ENCODE measurements around the gene OGG1. TPM values are rescaled to one million over a fixed set of nuclear protein-coding genes. Genes with fewer than 3 reads are reported as not detected.
"Not testable (repeated sequence)": the region's sequence is repeated elsewhere in the genome, so short reads cannot be mapped to it uniquely, and the experiment has no call there.

The OGG1 gene
- polyA plus RNA-seq, 3 donors from 2014 or later = 30.3 to 57.3 (median 44.4) TPM

DNA sequence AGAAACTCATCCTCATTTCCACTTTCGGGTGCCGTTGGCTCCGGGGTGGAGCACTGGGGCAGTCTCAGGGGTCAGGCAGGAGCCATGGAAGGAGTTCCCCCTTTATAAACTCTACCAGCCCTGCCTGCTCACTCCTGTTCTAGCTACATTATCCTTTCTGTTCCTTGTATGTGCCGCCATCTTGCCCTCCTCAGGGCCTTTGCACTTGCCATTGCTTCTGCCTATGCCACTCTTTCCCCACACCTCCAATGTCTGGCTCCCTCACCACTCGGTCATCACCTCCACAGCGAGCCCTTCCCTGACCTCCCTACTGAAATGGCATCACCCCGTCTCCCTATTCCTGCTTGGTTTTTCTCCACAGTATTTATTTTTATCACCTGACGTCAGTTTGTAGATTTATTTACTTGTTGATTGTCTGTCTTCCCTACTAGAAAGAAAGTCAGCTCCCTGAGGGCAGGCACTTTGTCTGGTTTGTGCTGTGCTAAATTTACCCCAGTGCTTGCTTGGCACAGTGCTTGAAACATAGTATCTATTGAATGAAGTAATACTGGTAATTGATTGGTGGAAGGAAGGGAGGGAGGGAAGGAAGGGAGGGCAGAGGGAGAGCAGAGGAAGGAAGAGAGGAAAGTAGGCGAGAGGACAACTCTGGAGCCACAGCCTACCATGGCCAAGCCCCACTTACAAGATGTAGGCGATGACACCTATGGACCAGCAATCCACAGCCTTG lies 11.2 kb downstream of the OGG1 start:
- peaks cover 13 to 36% (median 18%) of the 10 kb centered on the region in 3 donors for H3K36me3 Mint-ChIP-seq
- peak overlapping the region in 3 of 6 donors; percentile 1 to 51 (median 43) for H3K27ac Mint-ChIP-seq
- H3K4me3 Mint-ChIP-seq = no peak overlapping the region

DNA sequence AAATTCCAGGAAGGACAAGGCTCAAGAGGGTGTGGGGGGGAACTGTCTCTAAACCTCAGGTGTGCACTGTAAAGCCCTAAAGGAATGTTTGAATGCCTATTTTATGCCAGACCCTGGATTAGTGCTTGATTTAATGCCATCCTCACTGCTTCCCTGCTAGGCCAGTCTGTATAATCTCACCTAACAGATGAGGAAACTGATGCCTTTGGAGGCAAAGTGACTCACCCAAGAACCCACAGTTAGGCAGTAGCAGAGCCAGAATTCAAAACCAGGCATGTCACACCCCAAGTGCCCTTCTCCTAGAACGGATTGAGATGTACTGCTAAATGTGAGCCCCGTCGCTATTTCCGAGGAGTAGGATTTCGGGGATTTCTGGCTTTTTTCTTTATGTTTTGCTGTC lies 12.2 kb downstream of the OGG1 start:
- DNase-seq = no peak
- peaks cover 4 to 10% of the 10 kb centered on the region in 2 donors for H3K4me1 Mint-ChIP-seq

More for the DNA sequence above, 11.2 kb downstream of the OGG1 start:
- Mint-ChIP-seq H3K4me1 (peaks cover 0 to 6% of the 10 kb centered on the region in 2 donors), H3K27me3 (ENCODE audit: low read depth in 3 of 3) (peaks cover 0 to 2% (median 0%) of the 10 kb centered on the region in 3 donors), H3K9me3 (no peaks in the 10 kb centered on the region)
- no peak for DNase-seq

DNA sequence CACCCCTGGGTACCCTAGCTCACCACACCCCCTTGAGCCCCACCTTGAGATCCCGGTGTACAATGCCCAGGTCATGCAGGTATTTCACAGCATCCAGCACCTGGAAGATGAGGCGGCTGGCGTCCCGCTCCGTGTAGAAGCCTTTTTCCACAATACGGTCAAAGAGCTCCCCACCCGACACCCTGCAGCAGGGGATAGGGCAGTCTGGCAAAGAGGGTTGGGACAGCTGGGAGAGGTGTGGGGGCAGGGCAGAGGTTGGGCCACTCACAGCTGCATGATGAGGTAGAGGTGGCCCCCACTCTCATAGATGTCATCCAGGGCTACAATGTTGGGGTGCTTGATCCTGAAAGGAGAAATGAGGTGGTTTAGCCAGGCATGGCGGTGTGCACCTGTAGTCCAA lies 13.1 kb downstream of the OGG1 start:
- Mint-ChIP-seq H3K9me3 (no peaks in the 10 kb centered on the region), H3K36me3 (peaks cover 13 to 24% (median 22%) of the 10 kb centered on the region in 3 donors), H3K4me1 (peaks cover 13 to 19% of the 10 kb centered on the region in 2 donors), H3K4me3 (no peak overlapping the region), H3K27ac (no peak overlapping the region), H3K27me3 (ENCODE audit: low read depth in 3 of 3) (peaks cover 0 to 2% (median 0%) of the 10 kb centered on the region in 3 donors)
- no peak for DNase-seq

More for the DNA sequence above, 12.2 kb downstream of the OGG1 start:
- Mint-ChIP-seq H3K27ac (peak overlapping the region in 1 of 6 donors; percentile 60), H3K9me3 (no peaks in the 10 kb centered on the region), H3K36me3 (peaks cover 13 to 27% (median 21%) of the 10 kb centered on the region in 3 donors), H3K27me3 (ENCODE audit: low read depth in 3 of 3) (peaks cover 0 to 2% (median 0%) of the 10 kb centered on the region in 3 donors), H3K4me3 (no peak overlapping the region)

DNA sequence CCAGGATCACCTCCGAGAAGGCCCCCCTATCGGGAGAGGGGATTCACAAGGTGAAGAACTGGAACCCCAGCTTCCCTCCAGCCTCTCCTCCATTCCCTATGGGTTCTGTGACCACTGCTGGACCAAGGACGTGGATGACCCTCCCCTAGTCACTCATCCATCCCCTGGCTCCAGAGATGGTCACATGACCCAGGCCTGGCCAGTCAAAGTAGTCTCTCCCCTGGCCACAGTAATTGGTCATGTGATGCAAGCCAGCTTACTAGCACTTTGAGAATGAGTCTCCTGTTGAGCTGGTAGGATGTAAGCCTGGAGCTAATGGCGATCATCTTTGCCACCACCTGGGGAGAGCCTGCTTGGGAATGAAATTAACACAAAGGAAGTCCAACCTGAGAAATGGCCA lies 16.1 kb downstream of the OGG1 start:
- Mint-ChIP-seq H3K4me3 (no peak overlapping the region), H3K4me1 (peaks cover 40% of the 10 kb centered on the region in 2 donors), H3K27ac (peak overlapping the region in 1 of 6 donors; percentile 29), H3K27me3 (ENCODE audit: low read depth in 3 of 3) (no peaks in the 10 kb centered on the region), H3K36me3 (peaks cover 0 to 8% (median 3%) of the 10 kb centered on the region in 3 donors), H3K9me3 (no peaks in the 10 kb centered on the region)
- no peak for DNase-seq

DNA sequence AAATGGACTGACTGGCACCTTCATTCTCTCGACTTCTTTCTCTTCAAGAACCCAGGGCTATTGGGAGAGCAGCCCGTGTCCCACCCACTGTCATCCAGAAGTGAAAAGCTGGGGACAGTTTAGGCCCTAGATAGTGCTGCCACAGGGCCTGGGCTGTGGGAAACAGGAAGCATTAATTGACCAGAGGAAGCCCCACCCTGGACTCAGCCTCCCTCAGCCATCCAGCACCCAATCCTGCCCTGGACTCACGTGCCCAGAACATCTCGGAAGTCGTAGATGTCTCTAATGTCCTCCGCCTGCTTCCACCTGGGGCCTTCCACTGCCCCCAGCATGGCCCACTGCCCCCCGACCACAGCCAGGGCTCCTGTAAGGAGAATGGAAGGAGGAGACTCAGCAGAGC lies 17.7 kb downstream of the OGG1 start:
- H3K27me3 Mint-ChIP-seq (ENCODE audit: low read depth in 3 of 3) = no peaks in the 10 kb centered on the region
- H3K27ac Mint-ChIP-seq = peak overlapping the region; percentile 31 to 64 (median 53)
- peaks cover 41 to 43% of the 10 kb centered on the region in 2 donors for H3K4me1 Mint-ChIP-seq
- H3K9me3 Mint-ChIP-seq = no peaks in the 10 kb centered on the region
- H3K36me3 Mint-ChIP-seq = peaks cover 0 to 12% (median 0%) of the 10 kb centered on the region in 3 donors
- peak overlapping the region in 4 of 5 donors; percentile 5 to 26 (median 18) for H3K4me3 Mint-ChIP-seq
- DNase-seq = no peak

DNA sequence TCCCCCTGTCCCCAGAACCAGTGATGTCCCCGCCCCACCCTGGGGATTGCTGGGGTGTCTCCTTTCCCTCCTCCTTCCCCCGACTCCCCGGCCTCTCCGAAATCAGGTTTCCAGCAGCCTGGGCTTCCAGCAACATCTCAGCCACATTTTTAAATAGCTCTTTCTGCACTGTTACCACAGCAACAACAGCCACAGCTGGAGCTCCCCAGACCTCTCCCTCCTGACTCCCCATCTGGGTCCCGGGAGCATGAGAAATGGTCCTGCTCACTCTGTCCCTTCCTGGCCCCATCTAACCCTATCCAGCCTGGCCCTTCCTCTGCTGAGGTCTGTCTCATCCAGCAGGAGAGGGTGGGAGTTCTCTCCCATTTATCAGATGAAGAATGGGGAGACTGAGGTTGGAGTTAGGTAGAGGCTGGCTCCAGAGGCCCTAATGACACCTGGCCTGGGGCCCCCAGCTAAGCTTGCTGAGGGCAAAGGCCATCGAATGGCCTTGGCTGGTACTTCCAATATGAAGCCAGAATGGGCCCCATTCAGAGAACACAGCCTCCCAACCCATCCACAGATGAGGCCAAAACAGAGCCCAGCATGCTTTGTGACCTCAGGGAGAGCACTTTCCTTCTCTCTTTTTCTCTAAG lies 18.5 kb downstream of the OGG1 start:
- Mint-ChIP-seq H3K4me1 (peaks cover 41 to 43% of the 10 kb centered on the region in 2 donors), H3K36me3 (peaks cover 0 to 15% (median 0%) of the 10 kb centered on the region in 3 donors), H3K27ac (peak overlapping the region in 3 of 6 donors; percentile 35 to 64 (median 51)), H3K4me3 (peak overlapping the region in 4 of 5 donors; percentile 23 to 76 (median 52)), H3K27me3 (ENCODE audit: low read depth in 3 of 3) (no peaks in the 10 kb centered on the region), H3K9me3 (no peaks in the 10 kb centered on the region)
- DNase-seq = no peak

DNA sequence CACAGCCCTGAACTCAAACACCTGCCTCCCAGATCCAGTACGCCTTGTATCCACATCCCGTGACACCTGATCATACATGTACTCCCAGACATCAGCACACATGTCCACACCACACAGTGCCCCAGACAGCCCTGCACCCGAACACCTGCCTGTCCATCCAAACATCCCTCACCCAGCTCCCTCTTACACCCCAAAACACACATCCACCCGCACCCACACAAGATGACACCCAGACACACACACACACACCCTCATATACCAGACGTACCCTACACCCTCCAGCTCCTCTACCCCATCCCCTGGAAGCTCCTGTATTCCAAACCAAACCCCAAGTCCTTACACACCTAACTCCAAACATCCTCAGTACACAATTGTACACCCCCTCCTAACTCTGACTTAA lies 19.3 kb downstream of the OGG1 start:
- H3K36me3 Mint-ChIP-seq = peaks cover 0 to 15% (median 0%) of the 10 kb centered on the region in 3 donors
- H3K9me3 Mint-ChIP-seq = no peaks in the 10 kb centered on the region
- H3K27ac Mint-ChIP-seq = peak overlapping the region in 5 of 6 donors; percentile 1 to 81 (median 72)
- DNase-seq = no peak
- H3K27me3 Mint-ChIP-seq (ENCODE audit: low read depth in 3 of 3) = no peaks in the 10 kb centered on the region
- peaks cover 41 to 43% of the 10 kb centered on the region in 2 donors for H3K4me1 Mint-ChIP-seq
- H3K4me3 Mint-ChIP-seq = peak overlapping the region; percentile 75 to 85 (median 76)

DNA sequence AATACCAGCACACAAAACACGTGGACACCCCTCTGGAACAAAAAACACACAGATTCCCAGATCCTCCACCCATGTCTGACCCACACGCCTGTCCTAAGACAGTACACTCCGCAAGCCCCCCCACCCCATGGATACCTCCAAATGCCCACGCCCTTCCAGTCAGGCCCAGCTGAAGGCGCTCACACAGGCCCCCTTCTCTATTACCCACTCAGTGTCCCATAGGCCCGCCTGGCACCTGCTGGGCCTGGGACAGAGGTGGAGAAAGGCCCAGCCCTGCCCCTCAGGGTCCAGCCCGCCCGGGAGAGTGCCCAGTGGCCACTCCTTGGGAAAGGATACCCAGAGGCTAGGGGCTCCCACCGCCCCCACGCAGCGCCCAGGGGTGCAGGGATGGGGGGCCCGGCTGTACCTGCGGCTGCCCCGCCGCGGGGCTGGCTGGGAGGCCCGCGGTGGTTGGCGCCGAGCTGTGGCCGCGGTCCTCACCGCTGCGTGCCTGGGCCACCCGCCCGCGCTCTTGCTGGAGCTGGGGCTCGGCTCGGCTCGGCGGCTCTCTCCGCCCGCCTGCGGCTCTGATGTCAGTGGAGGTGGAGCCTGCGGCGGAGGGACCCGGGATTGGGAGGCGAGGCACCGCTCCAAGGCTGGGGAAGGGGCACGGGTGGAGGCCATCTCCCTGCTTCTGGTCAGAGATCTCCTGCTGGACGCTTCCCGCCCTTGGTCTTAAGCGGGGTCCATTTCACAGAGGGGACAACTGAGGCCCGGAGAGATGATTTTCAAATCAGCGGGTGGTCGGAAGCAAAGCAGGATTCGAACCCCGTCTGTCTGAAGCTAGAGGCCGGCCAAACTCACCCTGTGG lies 19.9 kb downstream of the OGG1 start, which contains the start of gene CAMK1:
Gene CAMK1, minus strand, starts transcription at position 522 of the 850 bp plus-strand sequence. CDS start 2,198 bp downstream, outside the sequence.
- no peaks in the 10 kb centered on the region for H3K27me3 Mint-ChIP-seq (ENCODE audit: low read depth in 3 of 3)
- peaks cover 41 to 43% of the 10 kb centered on the region in 2 donors for H3K4me1 Mint-ChIP-seq
- H3K27ac Mint-ChIP-seq = peak within 1 kb of the TSS in 5 of 6 donors; percentile 1 to 81 (median 72)

DNA sequence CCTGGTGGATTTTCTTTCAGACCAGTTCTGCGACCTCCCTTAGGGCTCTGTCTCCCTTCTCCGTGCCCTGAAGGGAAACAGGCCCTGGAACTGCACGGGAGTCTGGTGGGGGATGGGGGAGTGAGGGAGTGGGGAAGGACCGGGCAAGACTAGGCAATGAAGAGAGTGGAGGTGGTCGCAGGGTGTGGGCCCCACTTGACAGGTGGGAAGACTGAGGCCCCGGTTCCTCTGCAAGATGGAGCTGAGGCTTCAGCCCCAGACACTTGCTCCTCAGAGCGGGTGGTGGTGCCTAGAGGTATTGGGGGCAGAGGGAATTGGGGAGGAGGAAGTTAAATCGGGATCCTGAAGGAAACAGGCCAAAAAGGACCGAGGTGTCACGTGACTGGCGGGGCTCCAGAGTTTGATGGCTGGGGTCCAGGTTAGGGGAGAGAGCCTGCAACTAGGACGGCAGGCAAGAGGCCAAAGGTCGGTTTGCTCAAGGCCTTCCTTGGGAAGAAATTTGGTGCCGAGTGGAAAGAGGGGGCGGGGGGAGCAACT lies 20.6 kb downstream of the OGG1 start:
- no peaks in the 10 kb centered on the region for H3K9me3 Mint-ChIP-seq
- no peaks in the 10 kb centered on the region for H3K27me3 Mint-ChIP-seq (ENCODE audit: low read depth in 3 of 3)
- H3K36me3 Mint-ChIP-seq = peaks cover 0 to 12% (median 0%) of the 10 kb centered on the region in 3 donors
- H3K4me1 Mint-ChIP-seq = peaks cover 41 to 43% of the 10 kb centered on the region in 2 donors
- DNase-seq = no peak
- peak overlapping the region in 2 of 6 donors; percentile 35 to 45 for H3K27ac Mint-ChIP-seq
- H3K4me3 Mint-ChIP-seq = peak overlapping the region; percentile 65 to 77 (median 74)

More for the DNA sequence above, 19.9 kb downstream of the OGG1 start, which contains the start of gene CAMK1:
- peak; percentile 56 to 59 (median 56) for DNase-seq
- H3K36me3 Mint-ChIP-seq = peaks cover 0 to 15% (median 0%) of the 10 kb centered on the region in 3 donors
- peak within 1 kb of the TSS; percentile 75 to 85 (median 76) for H3K4me3 Mint-ChIP-seq
- H3K9me3 Mint-ChIP-seq = no peaks in the 10 kb centered on the region

DNA sequence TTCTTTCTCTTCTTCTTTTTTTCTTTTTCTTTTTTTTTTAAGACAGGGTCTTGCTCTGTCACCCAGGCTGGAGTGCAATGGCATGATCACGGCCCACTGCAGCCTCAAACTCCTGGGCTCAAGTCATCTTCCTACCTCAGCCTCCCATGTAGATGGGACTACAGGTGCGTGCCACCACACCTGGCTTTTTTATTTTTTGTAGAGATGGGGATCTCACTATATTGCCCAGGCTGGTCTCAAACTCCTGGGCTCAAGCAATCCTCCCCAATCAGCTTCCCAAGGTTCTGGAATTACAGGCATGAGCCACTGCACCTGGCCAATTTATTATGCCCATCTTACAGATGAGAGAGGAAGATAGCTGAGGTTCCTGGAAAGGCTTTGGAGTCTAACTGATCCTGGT lies 21.3 kb downstream of the OGG1 start:
- H3K27ac Mint-ChIP-seq = not testable (repeated sequence)

DNA sequence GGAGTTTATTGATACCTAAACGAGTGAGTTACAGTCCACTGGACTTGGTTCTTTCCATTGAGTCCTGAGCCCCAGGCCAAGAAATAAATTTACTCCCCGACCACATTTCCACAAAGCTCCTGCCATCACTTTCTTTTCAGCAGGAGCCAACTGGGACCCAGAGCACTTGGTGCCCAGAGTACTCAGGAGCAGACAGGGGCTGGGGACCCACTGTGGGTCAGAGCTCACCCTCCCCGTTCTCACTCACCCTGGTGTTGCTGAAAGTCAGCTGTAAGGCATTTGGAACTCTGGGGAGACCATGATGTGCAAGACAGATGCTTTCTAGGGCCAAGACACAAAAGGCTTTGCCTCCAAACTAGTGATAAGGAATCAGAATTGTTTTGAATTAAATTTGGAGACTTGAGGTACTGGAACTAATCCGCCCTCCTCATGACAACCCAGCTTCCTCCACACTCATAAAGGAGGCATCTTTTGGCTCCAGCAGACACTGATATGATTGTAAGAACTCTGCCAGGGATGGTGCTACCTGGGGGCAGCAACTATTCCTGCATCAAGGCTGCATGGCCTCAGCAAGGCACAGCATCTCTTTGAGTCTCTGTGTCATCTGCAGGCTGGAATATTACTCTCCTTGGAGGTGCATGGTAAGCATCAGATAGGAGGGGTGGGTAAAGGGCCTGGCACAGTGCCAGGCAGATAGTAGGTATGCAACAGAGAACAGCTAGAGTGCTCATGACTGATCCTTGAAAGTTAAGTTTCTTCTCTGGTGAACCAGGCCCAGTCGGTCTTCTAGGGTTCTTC lies 27.3 kb downstream of the OGG1 start:
- peaks cover 4 to 9% (median 6%) of the 10 kb centered on the region in 3 donors for H3K27me3 Mint-ChIP-seq (ENCODE audit: low read depth in 3 of 3)
- H3K36me3 Mint-ChIP-seq = peaks cover 0 to 11% (median 4%) of the 10 kb centered on the region in 3 donors
- H3K9me3 Mint-ChIP-seq = no peaks in the 10 kb centered on the region
- peaks cover 43 to 53% of the 10 kb centered on the region in 2 donors for H3K4me1 Mint-ChIP-seq
- DNase-seq = no peak
- H3K27ac Mint-ChIP-seq = peak overlapping the region in 2 of 6 donors; percentile 29 to 85
- no peak overlapping the region for H3K4me3 Mint-ChIP-seq

More for the DNA sequence above, 21.3 kb downstream of the OGG1 start:
- Mint-ChIP-seq H3K36me3 (peaks cover 0 to 12% (median 0%) of the 10 kb centered on the region in 3 donors), H3K4me1 (peaks cover 41 to 43% of the 10 kb centered on the region in 2 donors), H3K4me3 (peak overlapping the region; percentile 49 to 74 (median 72))
- H3K9me3 Mint-ChIP-seq; DNase-seq; H3K27me3 Mint-ChIP-seq (ENCODE audit: low read depth in 3 of 3): not testable (repeated sequence)

DNA sequence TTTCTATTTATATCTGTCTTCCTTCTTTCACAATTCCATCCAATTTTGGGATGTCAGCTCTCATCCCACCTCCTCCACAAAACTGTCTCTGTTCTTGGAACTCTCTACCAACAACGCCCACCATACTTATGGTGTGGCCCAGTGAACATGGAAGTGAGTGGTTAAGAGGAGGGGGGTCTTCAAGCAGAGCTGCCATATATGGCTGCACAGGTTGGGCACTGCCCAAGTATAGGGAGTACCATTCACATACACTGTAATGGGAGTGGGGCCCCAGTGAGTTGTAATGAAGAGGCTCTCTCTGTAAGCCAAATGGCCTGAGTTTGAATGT lies 27.9 kb downstream of the OGG1 start:
- peaks cover 4 to 9% (median 6%) of the 10 kb centered on the region in 3 donors for H3K27me3 Mint-ChIP-seq (ENCODE audit: low read depth in 3 of 3)
- peaks cover 0 to 9% (median 5%) of the 10 kb centered on the region in 3 donors for H3K36me3 Mint-ChIP-seq
- no peaks in the 10 kb centered on the region for H3K9me3 Mint-ChIP-seq
- peaks cover 49 to 59% of the 10 kb centered on the region in 2 donors for H3K4me1 Mint-ChIP-seq
- DNase-seq = no peak
- no peak overlapping the region for H3K4me3 Mint-ChIP-seq
- no peak overlapping the region for H3K27ac Mint-ChIP-seq

Measured in immature natural killer cell (primary cell).